GM12878 (cell line): ENCODE data around the gene MEF2C. TPM values are rescaled to one million over a fixed set of nuclear protein-coding genes. Genes with fewer than 3 reads are reported as not detected.
A peak's percentile ranks its signal among the peaks of the same experiment; 100 is the strongest.

Experiments
- BACH1 ChIP-seq: fragments of 450-650 bp; IDR thresholded peaks from 2 replicates; pipeline ENCODE4 v1.6.1; 2017; ENCODE audit warnings: mild to moderate bottlenecking, borderline replicate concordance
- CHD4 ChIP-seq: fragments of 200-600 bp; sonication (generic); IDR thresholded peaks from 2 replicates; pipeline ENCODE4 v1.6.1; 2016; ENCODE audit warnings: mild to moderate bottlenecking
- EED ChIP-seq: sonication (generic); IDR thresholded peaks from 2 replicates; pipeline ENCODE4 v1.6.1; 2016; ENCODE audit warnings: antibody characterized with exemption, low read depth
- GABPA ChIP-seq: IDR thresholded peaks from 2 replicates; pipeline ENCODE4 v1.6.1; 2014; ENCODE audit warnings: antibody characterized with exemption, low read depth, mild to moderate bottlenecking, inconsistent platforms
- IKZF2 ChIP-seq, 2 experiments: fragments of 450-650 bp; IDR thresholded peaks; 2 replicates each; pipeline ENCODE4 v1.6.1; 2017; ENCODE audit warnings: mild to moderate bottlenecking in 2 of 2, moderate library complexity in 2 of 2
- JUND ChIP-seq: IDR thresholded peaks from 2 replicates; pipeline ENCODE4 v1.6.1; 2012; ENCODE audit warnings: low read depth, mild to moderate bottlenecking, low read length, improper control_type of control experiment, moderate library complexity
- MEF2A ChIP-seq: IDR thresholded peaks from 2 replicates; pipeline ENCODE4 v1.6.1; 2011; ENCODE audit warnings: low read depth, mild to moderate bottlenecking, low read length, moderate library complexity; ENCODE audit not compliant: insufficient read depth
- MTA3 ChIP-seq: IDR thresholded peaks from 2 replicates; pipeline ENCODE4 v1.6.1; 2012; ENCODE audit warnings: low read length, inconsistent platforms, borderline replicate concordance
- MYC ChIP-seq: IDR thresholded peaks from 2 replicates; pipeline ENCODE4 v1.6.1; 2011; ENCODE audit warnings: mild to moderate bottlenecking, low read length, moderate library complexity, inconsistent platforms; ENCODE audit not compliant: insufficient read depth, insufficient replicate concordance, insufficient read length, severe bottlenecking
- NR2F1 ChIP-seq: fragments of 450-650 bp; conservative IDR thresholded peaks from 2 replicates; pipeline ENCODE4 v1.6.1; 2017; ENCODE audit warnings: mild to moderate bottlenecking
- POLR2AphosphoS2 ChIP-seq: IDR thresholded peaks from 2 replicates; pipeline ENCODE4 v1.6.1; 2011; ENCODE audit warnings: low read depth, mild to moderate bottlenecking, low read length, improper control_type of control experiment, moderate library complexity
- POU2F2 ChIP-seq: IDR thresholded peaks from 3 replicates; pipeline ENCODE4 v1.6.1; 2011; ENCODE audit warnings: low read depth, mild to moderate bottlenecking, low read length, borderline replicate concordance
- RB1 ChIP-seq: fragments of 450-650 bp; formaldehyde crosslinking; IDR thresholded peaks from 2 replicates; pipeline ENCODE4 v1.6.1; 2017; ENCODE audit warnings: mild to moderate bottlenecking, borderline replicate concordance
- SMAD5 ChIP-seq: IDR thresholded peaks from 2 replicates; pipeline ENCODE4 v1.6.1; 2016; ENCODE audit warnings: antibody characterized with exemption, low read depth
- SMC3 ChIP-seq: IDR thresholded peaks from 2 replicates; pipeline ENCODE4 v1.6.1; 2011; ENCODE audit warnings: low read length, improper control_type of control experiment, borderline replicate concordance
- TCF3 ChIP-seq: IDR thresholded peaks from 2 replicates; pipeline ENCODE4 v1.6.1; 2012; ENCODE audit warnings: low read depth, mild to moderate bottlenecking, low read length, borderline replicate concordance; ENCODE audit not compliant: insufficient read depth
- ZNF207 ChIP-seq: fragments of 450-650 bp; IDR thresholded peaks from 2 replicates; pipeline ENCODE4 v1.6.1; 2014; ENCODE audit warnings: antibody characterized with exemption, mild to moderate bottlenecking, borderline replicate concordance
- ZZZ3 ChIP-seq: IDR thresholded peaks from 2 replicates; pipeline ENCODE4 v1.6.1; 2011; ENCODE audit warnings: low read depth; ENCODE audit not compliant: control insufficient read depth, insufficient read length
- polyA plus RNA-seq, 11 experiments: library from polyadenylated mRNA; depleted of rRNA in 4 of 11; unstranded in 6 of 11; stranded (reverse) in 5 of 11; fragments of >200 nt; fragmentation: Nextera tagmentation in 4 of 11; fragmentation: Illumina TruSeq in 1 of 11; extraction: Ambion mirVana in 4 of 11; extraction: Trizol in 1 of 11; gene quantifications; 1 replicate in 1 of 11; 2 replicates in 10 of 11; pipeline versions ENCODE4 v1.2.1 to v1.2.3, GENCODE V29; 2011 to 2016; ENCODE audit warnings: inconsistent platforms in 2 of 11, missing spikeins in 2 of 11, low read depth in 1 of 11
- total RNA-seq, 4 experiments: library from RNA; depleted of rRNA in 3 of 4; stranded (reverse); fragments of >200 nt in 3 of 4; fragmentation: Illumina TruSeq in 1 of 4; extraction: Trizol in 1 of 4; gene quantifications; 2 replicates each; pipeline versions ENCODE4 v1.2.1 to v1.2.3, GENCODE V29; 2013 to 2021
- TF ChIP-seq, protein P1 (sequence below): fragments of 450-650 bp; IDR thresholded peaks from 2 replicates; pipeline ENCODE4 v1.6.1; 2017; ENCODE audit warnings: mild to moderate bottlenecking, low read depth, inconsistent platforms; ENCODE audit not compliant: poor library complexity, severe bottlenecking
- TF ChIP-seq, protein P2 (sequence below): fragments of 450-650 bp; IDR thresholded peaks from 2 replicates; pipeline ENCODE4 v1.6.1; 2016; ENCODE audit warnings: mild to moderate bottlenecking
- TF ChIP-seq, protein P3 (sequence below): fragments of 450-650 bp; IDR thresholded peaks from 2 replicates; pipeline ENCODE4 v1.6.1; 2016; ENCODE audit warnings: mild to moderate bottlenecking, moderate library complexity, borderline replicate concordance
- TF ChIP-seq, protein P4 (sequence below): IDR thresholded peaks from 2 replicates; pipeline ENCODE4 v1.6.1; 2012; ENCODE audit warnings: low read length, inconsistent platforms

MEF2C gene
- total and polyA plus RNA-seq, 10 of the 15 experiments (the other 5 are each of a cell fraction or from before 2014, with no cell fraction given): 104 to 225 (median 180) TPM

DNA sequence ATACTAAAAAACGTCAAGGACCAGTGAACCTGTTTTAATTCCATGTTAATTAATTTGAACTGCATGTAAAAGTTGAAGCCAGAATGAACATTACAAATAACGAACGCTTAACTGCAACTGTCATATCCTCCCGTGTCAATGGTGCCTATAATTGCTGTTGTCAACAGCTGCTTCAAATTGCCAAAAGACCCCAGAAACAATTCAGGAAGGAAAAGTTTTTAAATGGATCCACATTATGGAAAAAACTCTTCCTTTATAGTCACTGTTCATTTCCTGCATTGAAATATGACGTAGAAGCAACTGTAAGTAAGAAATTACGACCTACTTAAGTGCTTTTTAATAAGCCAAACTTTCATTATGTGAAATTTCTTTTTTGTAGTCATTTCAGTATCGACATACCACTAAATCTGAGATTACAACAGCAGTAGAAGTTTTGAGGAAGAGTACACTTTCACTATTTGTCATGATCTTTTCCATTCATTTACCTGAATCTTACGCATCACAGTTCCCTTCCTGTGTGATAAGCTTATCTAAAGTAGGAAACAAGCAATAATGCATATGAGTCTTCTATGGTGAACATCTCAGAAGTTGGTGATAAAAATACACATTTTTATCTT, 37.8 kb downstream of the MEF2C start (continued):
- TF ChIP-seq, protein P1, sequence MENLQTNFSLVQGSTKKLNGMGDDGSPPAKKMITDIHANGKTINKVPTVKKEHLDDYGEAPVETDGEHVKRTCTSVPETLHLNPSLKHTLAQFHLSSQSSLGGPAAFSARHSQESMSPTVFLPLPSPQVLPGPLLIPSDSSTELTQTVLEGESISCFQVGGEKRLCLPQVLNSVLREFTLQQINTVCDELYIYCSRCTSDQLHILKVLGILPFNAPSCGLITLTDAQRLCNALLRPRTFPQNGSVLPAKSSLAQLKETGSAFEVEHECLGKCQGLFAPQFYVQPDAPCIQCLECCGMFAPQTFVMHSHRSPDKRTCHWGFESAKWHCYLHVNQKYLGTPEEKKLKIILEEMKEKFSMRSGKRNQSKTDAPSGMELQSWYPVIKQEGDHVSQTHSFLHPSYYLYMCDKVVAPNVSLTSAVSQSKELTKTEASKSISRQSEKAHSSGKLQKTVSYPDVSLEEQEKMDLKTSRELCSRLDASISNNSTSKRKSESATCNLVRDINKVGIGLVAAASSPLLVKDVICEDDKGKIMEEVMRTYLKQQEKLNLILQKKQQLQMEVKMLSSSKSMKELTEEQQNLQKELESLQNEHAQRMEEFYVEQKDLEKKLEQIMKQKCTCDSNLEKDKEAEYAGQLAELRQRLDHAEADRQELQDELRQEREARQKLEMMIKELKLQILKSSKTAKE: peak; percentile 60
- 0 out of 2 replicates have a peak, but pooled peaks have one; percentile 58 for TF ChIP-seq TCF3
- TF ChIP-seq, protein P2, sequence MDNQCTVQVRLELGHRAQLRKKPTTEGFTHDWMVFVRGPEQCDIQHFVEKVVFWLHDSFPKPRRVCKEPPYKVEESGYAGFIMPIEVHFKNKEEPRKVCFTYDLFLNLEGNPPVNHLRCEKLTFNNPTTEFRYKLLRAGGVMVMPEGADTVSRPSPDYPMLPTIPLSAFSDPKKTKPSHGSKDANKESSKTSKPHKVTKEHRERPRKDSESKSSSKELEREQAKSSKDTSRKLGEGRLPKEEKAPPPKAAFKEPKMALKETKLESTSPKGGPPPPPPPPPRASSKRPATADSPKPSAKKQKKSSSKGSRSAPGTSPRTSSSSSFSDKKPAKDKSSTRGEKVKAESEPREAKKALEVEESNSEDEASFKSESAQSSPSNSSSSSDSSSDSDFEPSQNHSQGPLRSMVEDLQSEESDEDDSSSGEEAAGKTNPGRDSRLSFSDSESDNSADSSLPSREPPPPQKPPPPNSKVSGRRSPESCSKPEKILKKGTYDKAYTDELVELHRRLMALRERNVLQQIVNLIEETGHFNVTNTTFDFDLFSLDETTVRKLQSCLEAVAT: peak; percentile 69
- TF ChIP-seq CHD4: no peak
- TF ChIP-seq MYC: no peak
- peak; percentile 89 for TF ChIP-seq JUND
- peak; percentile 70; the same call in 1 of the 2 replicates for TF ChIP-seq EED
- peak; percentile 57 for TF ChIP-seq MEF2A
- TF ChIP-seq MTA3: peak; percentile 87
- TF ChIP-seq IKZF2 (IDR thresholded peaks at IDR 0.05): peak; percentile 96 to 97
- TF ChIP-seq POU2F2: no peak
- TF ChIP-seq SMC3: no peak
- no peak for TF ChIP-seq NR2F1
- TF ChIP-seq, protein P3, sequence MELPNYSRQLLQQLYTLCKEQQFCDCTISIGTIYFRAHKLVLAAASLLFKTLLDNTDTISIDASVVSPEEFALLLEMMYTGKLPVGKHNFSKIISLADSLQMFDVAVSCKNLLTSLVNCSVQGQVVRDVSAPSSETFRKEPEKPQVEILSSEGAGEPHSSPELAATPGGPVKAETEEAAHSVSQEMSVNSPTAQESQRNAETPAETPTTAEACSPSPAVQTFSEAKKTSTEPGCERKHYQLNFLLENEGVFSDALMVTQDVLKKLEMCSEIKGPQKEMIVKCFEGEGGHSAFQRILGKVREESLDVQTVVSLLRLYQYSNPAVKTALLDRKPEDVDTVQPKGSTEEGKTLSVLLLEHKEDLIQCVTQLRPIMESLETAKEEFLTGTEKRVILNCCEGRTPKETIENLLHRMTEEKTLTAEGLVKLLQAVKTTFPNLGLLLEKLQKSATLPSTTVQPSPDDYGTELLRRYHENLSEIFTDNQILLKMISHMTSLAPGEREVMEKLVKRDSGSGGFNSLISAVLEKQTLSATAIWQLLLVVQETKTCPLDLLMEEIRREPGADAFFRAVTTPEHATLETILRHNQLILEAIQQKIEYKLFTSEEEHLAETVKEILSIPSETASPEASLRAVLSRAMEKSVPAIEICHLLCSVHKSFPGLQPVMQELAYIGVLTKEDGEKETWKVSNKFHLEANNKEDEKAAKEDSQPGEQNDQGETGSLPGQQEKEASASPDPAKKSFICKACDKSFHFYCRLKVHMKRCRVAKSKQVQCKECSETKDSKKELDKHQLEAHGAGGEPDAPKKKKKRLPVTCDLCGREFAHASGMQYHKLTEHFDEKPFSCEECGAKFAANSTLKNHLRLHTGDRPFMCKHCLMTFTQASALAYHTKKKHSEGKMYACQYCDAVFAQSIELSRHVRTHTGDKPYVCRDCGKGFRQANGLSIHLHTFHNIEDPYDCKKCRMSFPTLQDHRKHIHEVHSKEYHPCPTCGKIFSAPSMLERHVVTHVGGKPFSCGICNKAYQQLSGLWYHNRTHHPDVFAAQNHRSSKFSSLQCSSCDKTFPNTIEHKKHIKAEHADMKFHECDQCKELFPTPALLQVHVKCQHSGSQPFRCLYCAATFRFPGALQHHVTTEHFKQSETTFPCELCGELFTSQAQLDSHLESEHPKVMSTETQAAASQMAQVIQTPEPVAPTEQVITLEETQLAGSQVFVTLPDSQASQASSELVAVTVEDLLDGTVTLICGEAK: no peak; the same call in 1 of the 2 replicates
- TF ChIP-seq, protein P4, sequence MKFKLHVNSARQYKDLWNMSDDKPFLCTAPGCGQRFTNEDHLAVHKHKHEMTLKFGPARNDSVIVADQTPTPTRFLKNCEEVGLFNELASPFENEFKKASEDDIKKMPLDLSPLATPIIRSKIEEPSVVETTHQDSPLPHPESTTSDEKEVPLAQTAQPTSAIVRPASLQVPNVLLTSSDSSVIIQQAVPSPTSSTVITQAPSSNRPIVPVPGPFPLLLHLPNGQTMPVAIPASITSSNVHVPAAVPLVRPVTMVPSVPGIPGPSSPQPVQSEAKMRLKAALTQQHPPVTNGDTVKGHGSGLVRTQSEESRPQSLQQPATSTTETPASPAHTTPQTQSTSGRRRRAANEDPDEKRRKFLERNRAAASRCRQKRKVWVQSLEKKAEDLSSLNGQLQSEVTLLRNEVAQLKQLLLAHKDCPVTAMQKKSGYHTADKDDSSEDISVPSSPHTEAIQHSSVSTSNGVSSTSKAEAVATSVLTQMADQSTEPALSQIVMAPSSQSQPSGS: peak; percentile 92
- no peak for TF ChIP-seq SMAD5
- TF ChIP-seq POLR2AphosphoS2: no peak
- TF ChIP-seq GABPA: peak; percentile 75
- no peak for TF ChIP-seq ZNF207
- TF ChIP-seq RB1: no peak
- TF ChIP-seq ZZZ3: no peak
- peak; percentile 88; the same call in 1 of the 2 replicates for TF ChIP-seq BACH1
